ENCODE data around the gene PSMC6. TPM values are rescaled to one million over a fixed set of nuclear protein-coding genes. Genes with fewer than 3 reads are reported as not detected.

Gene PSMC6
- total and polyA plus RNA-seq, 2 of the 13 experiments (the other 11 are each of a cell fraction or from before 2014, with no cell fraction given): 90.0 to 210 TPM

- TF ChIP-seq CTCF (CRISPR knock-in tag; IDR thresholded peaks at IDR 0.05) (0 out of 2 replicates have a peak, but pooled peaks have one; percentile 9), NR2F1 (CRISPR knock-in tag; IDR thresholded peaks at IDR 0.05) (0 out of 4 replicates have a peak, but pooled peaks of 1 of the 2 experiments have one; percentile 10), ATF7-NPFF (CRISPR knock-in tag; IDR thresholded peaks at IDR 0.05; ENCODE audit: low read depth) (no peak; the same call in 1 of the 2 replicates), CBX1 (IDR thresholded peaks at IDR 0.05; ENCODE audit: low read depth) (peak; percentile 11), CEBPG (CRISPR knock-in tag; IDR thresholded peaks at IDR 0.05) (no peak), SIN3A (IDR thresholded peaks at IDR 0.05; ENCODE audit: borderline replicate concordance, low read depth, low read length) (peak; percentile 76; the same call in 1 of the 2 replicates), ZNF652 (CRISPR knock-in tag; IDR thresholded peaks at IDR 0.05; ENCODE audit: borderline replicate concordance, low read depth) (0 out of 2 replicates have a peak, but pooled peaks have one; percentile 12), GFI1 (CRISPR knock-in tag; IDR thresholded peaks at IDR 0.05; ENCODE audit: borderline replicate concordance) (0 out of 2 replicates have a peak, but pooled peaks have one; percentile 72), U2AF1 (optimal IDR thresholded peaks at IDR 0.05; ENCODE audit: low read depth, low read length) (peak; percentile 74), SIX1 (CRISPR knock-in tag; IDR thresholded peaks at IDR 0.05; ENCODE audit: borderline replicate concordance) (0 out of 2 replicates have a peak, but pooled peaks have one; percentile 8), ZIK1 (CRISPR knock-in tag; IDR thresholded peaks at IDR 0.05; ENCODE audit: borderline replicate concordance, low read depth) (no peak), ZBTB38 (CRISPR knock-in tag; IDR thresholded peaks at IDR 0.05) (peak; percentile 69; the same call in 1 of the 2 replicates), HMGXB4 (CRISPR knock-in tag; IDR thresholded peaks at IDR 0.05; ENCODE audit: borderline replicate concordance in 1 of 2, low read depth in 1 of 2) (peak; percentile 40 to 75; a peak in 1 of 4 replicates), LBX2 (CRISPR knock-in tag; IDR thresholded peaks at IDR 0.05; ENCODE audit: borderline replicate concordance) (0 out of 2 replicates have a peak, but pooled peaks have one; percentile 45)
- TF ChIP-seq, protein P1, sequence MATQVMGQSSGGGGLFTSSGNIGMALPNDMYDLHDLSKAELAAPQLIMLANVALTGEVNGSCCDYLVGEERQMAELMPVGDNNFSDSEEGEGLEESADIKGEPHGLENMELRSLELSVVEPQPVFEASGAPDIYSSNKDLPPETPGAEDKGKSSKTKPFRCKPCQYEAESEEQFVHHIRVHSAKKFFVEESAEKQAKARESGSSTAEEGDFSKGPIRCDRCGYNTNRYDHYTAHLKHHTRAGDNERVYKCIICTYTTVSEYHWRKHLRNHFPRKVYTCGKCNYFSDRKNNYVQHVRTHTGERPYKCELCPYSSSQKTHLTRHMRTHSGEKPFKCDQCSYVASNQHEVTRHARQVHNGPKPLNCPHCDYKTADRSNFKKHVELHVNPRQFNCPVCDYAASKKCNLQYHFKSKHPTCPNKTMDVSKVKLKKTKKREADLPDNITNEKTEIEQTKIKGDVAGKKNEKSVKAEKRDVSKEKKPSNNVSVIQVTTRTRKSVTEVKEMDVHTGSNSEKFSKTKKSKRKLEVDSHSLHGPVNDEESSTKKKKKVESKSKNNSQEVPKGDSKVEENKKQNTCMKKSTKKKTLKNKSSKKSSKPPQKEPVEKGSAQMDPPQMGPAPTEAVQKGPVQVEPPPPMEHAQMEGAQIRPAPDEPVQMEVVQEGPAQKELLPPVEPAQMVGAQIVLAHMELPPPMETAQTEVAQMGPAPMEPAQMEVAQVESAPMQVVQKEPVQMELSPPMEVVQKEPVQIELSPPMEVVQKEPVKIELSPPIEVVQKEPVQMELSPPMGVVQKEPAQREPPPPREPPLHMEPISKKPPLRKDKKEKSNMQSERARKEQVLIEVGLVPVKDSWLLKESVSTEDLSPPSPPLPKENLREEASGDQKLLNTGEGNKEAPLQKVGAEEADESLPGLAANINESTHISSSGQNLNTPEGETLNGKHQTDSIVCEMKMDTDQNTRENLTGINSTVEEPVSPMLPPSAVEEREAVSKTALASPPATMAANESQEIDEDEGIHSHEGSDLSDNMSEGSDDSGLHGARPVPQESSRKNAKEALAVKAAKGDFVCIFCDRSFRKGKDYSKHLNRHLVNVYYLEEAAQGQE (IDR thresholded peaks at IDR 0.05; ENCODE audit: borderline replicate concordance in 1 of 2, low read depth in 1 of 2, low read length in 2 of 2): peak in 1 of 2 experiments; percentile 47; a peak in 1 of 4 replicates
- TF ChIP-seq, protein P2, sequence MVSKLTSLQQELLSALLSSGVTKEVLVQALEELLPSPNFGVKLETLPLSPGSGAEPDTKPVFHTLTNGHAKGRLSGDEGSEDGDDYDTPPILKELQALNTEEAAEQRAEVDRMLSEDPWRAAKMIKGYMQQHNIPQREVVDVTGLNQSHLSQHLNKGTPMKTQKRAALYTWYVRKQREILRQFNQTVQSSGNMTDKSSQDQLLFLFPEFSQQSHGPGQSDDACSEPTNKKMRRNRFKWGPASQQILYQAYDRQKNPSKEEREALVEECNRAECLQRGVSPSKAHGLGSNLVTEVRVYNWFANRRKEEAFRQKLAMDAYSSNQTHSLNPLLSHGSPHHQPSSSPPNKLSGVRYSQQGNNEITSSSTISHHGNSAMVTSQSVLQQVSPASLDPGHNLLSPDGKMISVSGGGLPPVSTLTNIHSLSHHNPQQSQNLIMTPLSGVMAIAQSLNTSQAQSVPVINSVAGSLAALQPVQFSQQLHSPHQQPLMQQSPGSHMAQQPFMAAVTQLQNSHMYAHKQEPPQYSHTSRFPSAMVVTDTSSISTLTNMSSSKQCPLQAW (CRISPR knock-in tag; IDR thresholded peaks at IDR 0.05): no peak
These were observed at the start of gene PSMC6 (continued) for GRCh38 chr14:52706724-52707706.

Measured in HepG2 (cell line).